Calu3 (cell line): ENCODE data around the gene PI4KA. TPM values are rescaled to one million over a fixed set of nuclear protein-coding genes. Genes with fewer than 3 reads are reported as not detected.
"Not testable (repeated sequence)": the region's sequence is repeated elsewhere in the genome, so short reads cannot be mapped to it uniquely, and the experiment has no call there.

Experiments used
- BruUV-seq: library from RNA; stranded (reverse); fragments of 400-500 nt; replicated peaks from 2 replicates; lab custom pipeline; 2021; lab: Mats Ljungman, UMichigan
- CTCF ChIA-PET: fragments of 300-600 bp; sonication (Branson Sonifier 250); formaldehyde crosslinking; loops from one replicate; lab custom pipeline; 2022; ENCODE audit warnings: antibody characterized with exemption; lab: Charles Lee
- DNase-seq: peaks from one replicate; pipeline ENCODE4 v3.0.0; 2022
- H3K27ac Mint-ChIP-seq: one replicate; pipeline ENCODE4 v1.8.0; 2022; ENCODE audit warnings: mixed read lengths; ENCODE audit not compliant: unreplicated experiment
- H3K27me3 Mint-ChIP-seq: one replicate; pipeline ENCODE4 v1.8.0; 2022; ENCODE audit warnings: mixed read lengths; ENCODE audit not compliant: unreplicated experiment
- H3K36me3 Mint-ChIP-seq: one replicate; pipeline ENCODE4 v1.8.0; 2022; ENCODE audit warnings: mild to moderate bottlenecking, moderate library complexity, mixed read lengths; ENCODE audit not compliant: insufficient read depth, unreplicated experiment
- H3K4me1 Mint-ChIP-seq: one replicate; pipeline ENCODE4 v1.8.0; 2022; ENCODE audit warnings: mild to moderate bottlenecking, low read depth, mixed read lengths; ENCODE audit not compliant: unreplicated experiment
- H3K4me3 Mint-ChIP-seq: one replicate; pipeline ENCODE4 v1.8.0; 2022; ENCODE audit warnings: mild to moderate bottlenecking, low read depth, moderate library complexity, mixed read lengths; ENCODE audit not compliant: unreplicated experiment
- H3K9me3 Mint-ChIP-seq: one replicate; pipeline ENCODE4 v1.8.0; 2022; ENCODE audit warnings: low read depth, mixed read lengths; ENCODE audit not compliant: unreplicated experiment
- intact Hi-C: fragments of 100-400 bp; cut with micrococcal nuclease; formaldehyde crosslinking; loops from one replicate; pipeline ENCODE4 v1.10.0; 2022; ENCODE audit not compliant: unreplicated experiment
- total RNA-seq: library from RNA; stranded (reverse); gene quantifications from 2 replicates; pipeline ENCODE4 v1.2.3, GENCODE V29; 2022
- TF ChIP-seq, protein P1 (sequence below): fragments of 200-600 bp; IDR thresholded peaks from one replicate; pipeline ENCODE4 v1.8.0; 2022; ENCODE audit warnings: antibody characterized with exemption; ENCODE audit not compliant: unreplicated experiment

Gene PI4KA
- total RNA-seq, 1 experiment from 2014 or later = 77.9 TPM

DNA sequence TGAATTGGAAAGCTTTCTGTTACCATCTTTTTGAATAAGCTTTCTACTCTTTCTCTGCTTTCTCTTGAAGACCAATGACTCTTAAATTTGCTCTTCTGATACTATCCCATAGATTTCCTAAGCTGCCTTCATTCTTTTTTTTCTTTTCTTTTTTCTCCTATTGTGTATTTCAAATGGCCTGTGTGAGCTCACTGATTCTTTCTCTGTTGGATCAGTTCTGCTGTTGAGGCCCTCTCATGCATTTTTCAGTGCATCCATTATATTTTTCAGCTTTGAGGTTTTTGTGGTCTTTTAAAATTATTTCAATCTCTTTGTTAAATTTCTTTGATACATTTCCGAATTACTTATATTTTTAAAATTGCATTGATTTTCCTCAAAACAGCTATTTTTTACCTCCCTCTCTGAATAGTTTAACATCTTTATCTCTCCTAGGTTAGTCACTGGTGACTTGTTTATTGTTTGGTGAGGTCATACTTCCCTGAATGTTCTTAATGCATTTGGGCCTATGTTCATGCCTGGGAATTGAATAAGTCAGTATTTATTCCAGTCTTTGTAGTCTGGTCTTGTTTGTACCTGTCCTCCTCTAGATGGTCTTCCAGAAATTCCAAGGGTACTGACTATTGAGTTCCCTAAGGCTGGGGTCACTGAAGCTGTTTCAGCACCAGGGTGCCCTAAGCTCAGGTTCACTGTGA lies 195.3 kb downstream of the PI4KA start:
- TF ChIP-seq, protein P1, sequence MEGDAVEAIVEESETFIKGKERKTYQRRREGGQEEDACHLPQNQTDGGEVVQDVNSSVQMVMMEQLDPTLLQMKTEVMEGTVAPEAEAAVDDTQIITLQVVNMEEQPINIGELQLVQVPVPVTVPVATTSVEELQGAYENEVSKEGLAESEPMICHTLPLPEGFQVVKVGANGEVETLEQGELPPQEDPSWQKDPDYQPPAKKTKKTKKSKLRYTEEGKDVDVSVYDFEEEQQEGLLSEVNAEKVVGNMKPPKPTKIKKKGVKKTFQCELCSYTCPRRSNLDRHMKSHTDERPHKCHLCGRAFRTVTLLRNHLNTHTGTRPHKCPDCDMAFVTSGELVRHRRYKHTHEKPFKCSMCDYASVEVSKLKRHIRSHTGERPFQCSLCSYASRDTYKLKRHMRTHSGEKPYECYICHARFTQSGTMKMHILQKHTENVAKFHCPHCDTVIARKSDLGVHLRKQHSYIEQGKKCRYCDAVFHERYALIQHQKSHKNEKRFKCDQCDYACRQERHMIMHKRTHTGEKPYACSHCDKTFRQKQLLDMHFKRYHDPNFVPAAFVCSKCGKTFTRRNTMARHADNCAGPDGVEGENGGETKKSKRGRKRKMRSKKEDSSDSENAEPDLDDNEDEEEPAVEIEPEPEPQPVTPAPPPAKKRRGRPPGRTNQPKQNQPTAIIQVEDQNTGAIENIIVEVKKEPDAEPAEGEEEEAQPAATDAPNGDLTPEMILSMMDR = no peak
- no peak overlapping the region for H3K4me3 Mint-ChIP-seq
- no peaks in the 10 kb centered on the region for H3K4me1 Mint-ChIP-seq
- H3K27me3 Mint-ChIP-seq = peaks cover 58% of the 10 kb centered on the region
- no peaks in the 10 kb centered on the region for H3K36me3 Mint-ChIP-seq
- H3K27ac Mint-ChIP-seq = no peak overlapping the region
- no peak for DNase-seq
- BruUV-seq = no TSS peak
- CTCF ChIA-PET = no interaction called here
- intact Hi-C loops = no loop called here
- no peaks in the 10 kb centered on the region for H3K9me3 Mint-ChIP-seq

DNA sequence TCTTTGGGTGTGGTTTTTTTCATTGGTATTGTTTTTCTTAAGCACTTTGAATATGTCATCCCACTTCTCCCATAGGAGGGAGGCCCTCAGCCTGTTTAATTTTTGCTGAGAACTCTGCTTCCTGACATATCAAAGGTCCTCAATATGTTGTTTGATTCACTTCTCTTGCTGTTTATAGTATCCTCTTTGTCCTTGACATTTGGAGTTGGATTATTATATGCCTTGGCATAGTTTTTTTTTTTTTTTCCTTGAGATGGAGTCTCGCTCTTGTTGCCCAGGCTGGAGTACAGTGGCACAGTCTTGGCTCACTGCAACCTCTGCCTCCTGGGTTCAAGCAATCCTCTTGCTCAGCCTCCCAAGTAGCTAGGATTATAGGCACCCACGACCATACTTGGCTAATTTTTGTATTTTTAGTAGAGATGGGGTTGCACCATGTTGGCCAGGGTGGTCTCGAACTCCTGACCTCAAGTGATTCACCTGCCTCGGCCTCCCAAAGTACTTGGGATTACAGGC lies 196.0 kb downstream of the PI4KA start:
- CTCF ChIA-PET, H3K4me1 Mint-ChIP-seq, DNase-seq, H3K27ac Mint-ChIP-seq, intact Hi-C loops, H3K4me3 Mint-ChIP-seq, H3K9me3 Mint-ChIP-seq, H3K36me3 Mint-ChIP-seq, BruUV-seq: not testable (repeated sequence)
- peaks cover 65% of the 10 kb centered on the region for H3K27me3 Mint-ChIP-seq

DNA sequence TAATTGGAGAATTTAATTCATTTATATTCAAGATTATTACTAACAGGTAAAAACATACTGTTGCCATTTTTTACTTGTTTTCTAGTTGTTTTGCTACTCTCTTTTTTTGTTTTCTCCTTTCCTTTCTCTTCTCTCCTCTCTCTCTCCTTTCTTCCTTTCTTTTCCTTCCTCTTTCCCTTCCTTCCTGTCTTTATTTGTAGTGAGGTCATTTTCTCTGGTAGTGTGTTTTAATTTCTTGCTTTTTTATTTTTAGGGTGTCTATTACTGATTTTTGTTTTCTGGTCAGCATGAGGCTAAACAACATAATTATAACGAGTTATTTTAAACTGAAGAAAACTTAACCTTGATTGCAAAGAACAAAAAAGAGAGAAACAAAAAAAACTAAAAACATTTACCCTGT lies 197.1 kb downstream of the PI4KA start:
- H3K4me1 Mint-ChIP-seq = no peaks in the 10 kb centered on the region

DNA sequence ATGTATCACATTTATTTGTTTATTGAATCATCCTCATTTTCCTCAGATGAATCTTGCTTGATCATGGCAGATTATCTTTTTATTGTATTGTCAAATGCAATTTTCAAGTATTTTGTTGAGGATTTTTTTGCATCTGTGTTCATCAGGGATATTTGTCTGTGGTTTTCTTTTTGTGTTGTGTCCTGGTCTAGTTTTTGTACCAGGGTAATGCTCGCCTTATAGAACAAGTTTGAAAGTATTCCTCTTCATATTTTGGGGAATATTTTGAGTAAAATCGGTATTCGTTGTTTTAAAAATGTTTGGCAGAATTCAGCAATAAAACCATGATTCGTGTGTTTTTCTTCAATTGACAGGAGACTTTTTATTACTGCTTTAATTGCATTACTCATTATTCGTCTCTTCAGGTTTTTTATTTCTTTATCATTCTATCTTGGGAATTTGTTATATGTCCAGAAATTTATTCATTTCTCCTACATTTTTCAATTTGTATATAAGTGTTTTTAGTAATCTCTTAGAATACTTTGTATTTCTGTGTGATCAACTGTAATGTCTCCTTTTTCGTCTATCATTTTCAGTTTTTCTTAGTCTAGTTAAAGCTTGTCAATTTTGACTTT lies 198.1 kb downstream of the PI4KA start:
- intact Hi-C loops = no loop called here
- no peaks in the 10 kb centered on the region for H3K9me3 Mint-ChIP-seq
- H3K27me3 Mint-ChIP-seq = peaks cover 81% of the 10 kb centered on the region
- H3K4me1 Mint-ChIP-seq = no peaks in the 10 kb centered on the region
- no peak overlapping the region for H3K27ac Mint-ChIP-seq
- H3K36me3 Mint-ChIP-seq = no peaks in the 10 kb centered on the region
- TF ChIP-seq, protein P1 = no peak
- CTCF ChIA-PET = no interaction called here
- H3K4me3 Mint-ChIP-seq = no peak overlapping the region
- DNase-seq = no peak
- BruUV-seq = no TSS peak

More for the DNA sequence above, 197.1 kb downstream of the PI4KA start:
- no peaks in the 10 kb centered on the region for H3K36me3 Mint-ChIP-seq
- no peak overlapping the region for H3K4me3 Mint-ChIP-seq
- CTCF ChIA-PET = no interaction called here
- BruUV-seq = no TSS peak
- H3K9me3 Mint-ChIP-seq = no peaks in the 10 kb centered on the region
- no peak for DNase-seq
- intact Hi-C loops = no loop called here
- TF ChIP-seq, protein P1 = no peak
- H3K27me3 Mint-ChIP-seq = peaks cover 76% of the 10 kb centered on the region
- no peak overlapping the region for H3K27ac Mint-ChIP-seq

DNA sequence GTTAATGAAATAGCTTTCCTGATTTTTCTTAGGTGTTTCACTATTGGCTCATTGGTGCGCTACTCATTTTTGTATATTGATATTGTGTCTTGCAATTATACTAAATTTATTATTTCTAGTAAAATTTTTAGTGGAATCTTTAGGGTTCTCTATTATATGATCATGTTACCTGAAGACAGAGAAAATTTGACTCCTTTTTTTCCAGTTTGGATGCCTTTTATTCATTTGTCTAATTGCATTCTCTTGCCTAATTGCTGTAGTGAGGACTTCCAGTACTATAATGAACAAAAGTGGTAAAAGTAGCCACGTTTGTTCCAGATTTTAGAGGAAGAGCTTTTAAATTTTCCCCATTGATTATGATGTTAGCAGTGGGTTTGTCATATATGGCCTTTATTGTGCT lies 198.7 kb downstream of the PI4KA start:
- Mint-ChIP-seq H3K27me3 (peaks cover 81% of the 10 kb centered on the region), H3K27ac (no peak overlapping the region), H3K36me3 (no peaks in the 10 kb centered on the region), H3K4me3 (no peak overlapping the region), H3K4me1 (no peaks in the 10 kb centered on the region), H3K9me3 (no peaks in the 10 kb centered on the region)
- BruUV-seq = no TSS peak
- DNase-seq = no peak
- CTCF ChIA-PET = no interaction called here
- intact Hi-C loops = no loop called here
- TF ChIP-seq, protein P1 = no peak
